NB4 (cell line): Measurements from ENCODE around the gene LURAP1L.

Source experiments
- MYC ChIP-seq: IDR thresholded peaks from 2 replicates; pipeline ENCODE4 v1.6.1; 2011; ENCODE audit warnings: low read depth, low read length
- POLR2A ChIP-seq: IDR thresholded peaks from 2 replicates; pipeline ENCODE4 v1.6.1; 2011; ENCODE audit warnings: mild to moderate bottlenecking; ENCODE audit not compliant: insufficient read length; ENCODE audit errors: extremely low read depth
- TF ChIP-seq, protein P1 (sequence below): IDR thresholded peaks from 2 replicates; pipeline ENCODE4 v1.6.1; 2011; ENCODE audit warnings: low read depth, low read length
- TF ChIP-seq, protein P2 (sequence below): IDR thresholded peaks from one replicate; pipeline ENCODE4 v1.5.1; 2012; ENCODE audit warnings: low read depth, low read length

DNA sequence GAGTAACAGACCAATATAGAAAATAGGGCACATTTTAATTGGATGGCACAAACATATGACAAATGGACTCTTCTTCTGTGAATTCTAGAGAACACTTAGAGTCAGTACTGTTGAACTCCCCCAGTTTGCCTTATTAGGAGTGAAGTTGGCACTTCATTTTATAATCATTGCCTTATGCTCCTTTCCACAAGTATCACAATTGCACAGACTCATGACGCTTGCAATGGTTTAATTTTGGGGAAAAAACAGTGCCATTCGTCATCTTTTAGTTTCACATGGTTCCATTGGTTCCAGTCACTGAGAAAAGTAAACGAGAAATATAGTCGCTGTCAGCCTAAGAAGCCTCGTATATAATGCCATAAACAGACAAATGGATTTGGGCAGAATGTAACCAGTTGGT, 71.2 kb downstream of the LURAP1L start:
- TF ChIP-seq, protein P1, sequence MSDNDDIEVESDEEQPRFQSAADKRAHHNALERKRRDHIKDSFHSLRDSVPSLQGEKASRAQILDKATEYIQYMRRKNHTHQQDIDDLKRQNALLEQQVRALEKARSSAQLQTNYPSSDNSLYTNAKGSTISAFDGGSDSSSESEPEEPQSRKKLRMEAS, result no peak
- TF ChIP-seq, protein P2, sequence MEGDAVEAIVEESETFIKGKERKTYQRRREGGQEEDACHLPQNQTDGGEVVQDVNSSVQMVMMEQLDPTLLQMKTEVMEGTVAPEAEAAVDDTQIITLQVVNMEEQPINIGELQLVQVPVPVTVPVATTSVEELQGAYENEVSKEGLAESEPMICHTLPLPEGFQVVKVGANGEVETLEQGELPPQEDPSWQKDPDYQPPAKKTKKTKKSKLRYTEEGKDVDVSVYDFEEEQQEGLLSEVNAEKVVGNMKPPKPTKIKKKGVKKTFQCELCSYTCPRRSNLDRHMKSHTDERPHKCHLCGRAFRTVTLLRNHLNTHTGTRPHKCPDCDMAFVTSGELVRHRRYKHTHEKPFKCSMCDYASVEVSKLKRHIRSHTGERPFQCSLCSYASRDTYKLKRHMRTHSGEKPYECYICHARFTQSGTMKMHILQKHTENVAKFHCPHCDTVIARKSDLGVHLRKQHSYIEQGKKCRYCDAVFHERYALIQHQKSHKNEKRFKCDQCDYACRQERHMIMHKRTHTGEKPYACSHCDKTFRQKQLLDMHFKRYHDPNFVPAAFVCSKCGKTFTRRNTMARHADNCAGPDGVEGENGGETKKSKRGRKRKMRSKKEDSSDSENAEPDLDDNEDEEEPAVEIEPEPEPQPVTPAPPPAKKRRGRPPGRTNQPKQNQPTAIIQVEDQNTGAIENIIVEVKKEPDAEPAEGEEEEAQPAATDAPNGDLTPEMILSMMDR, result no peak
- no peak for TF ChIP-seq POLR2A
- TF ChIP-seq MYC, result no peak
